ENCODE measurements around the gene CCDC150.
"Not testable (repeated sequence)": the region's sequence is repeated elsewhere in the genome, so short reads cannot be mapped to it uniquely, and the experiment has no call there.

Gene CCDC150

DNA sequence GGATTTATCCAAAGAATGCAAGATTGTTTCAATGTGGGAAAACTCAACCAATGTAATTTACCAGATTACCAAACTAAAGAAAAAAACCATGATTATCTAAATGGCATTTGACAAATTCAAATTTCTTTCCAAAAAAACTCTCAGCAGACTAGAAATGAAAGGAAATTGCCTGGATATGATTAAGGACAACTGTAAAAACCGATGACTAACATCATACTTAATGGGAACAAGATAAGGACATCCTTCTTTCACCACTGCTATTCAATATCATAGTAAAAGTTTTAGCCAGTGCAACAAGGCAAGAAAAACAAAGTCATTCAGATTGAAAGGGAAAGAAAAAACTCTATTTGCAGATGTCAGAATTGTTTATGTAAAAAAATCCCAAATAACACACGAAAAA, 4.4 kb upstream of the CCDC150 start:
- DNase-seq (ENCODE audit: low read depth, low spot score): no peak

DNA sequence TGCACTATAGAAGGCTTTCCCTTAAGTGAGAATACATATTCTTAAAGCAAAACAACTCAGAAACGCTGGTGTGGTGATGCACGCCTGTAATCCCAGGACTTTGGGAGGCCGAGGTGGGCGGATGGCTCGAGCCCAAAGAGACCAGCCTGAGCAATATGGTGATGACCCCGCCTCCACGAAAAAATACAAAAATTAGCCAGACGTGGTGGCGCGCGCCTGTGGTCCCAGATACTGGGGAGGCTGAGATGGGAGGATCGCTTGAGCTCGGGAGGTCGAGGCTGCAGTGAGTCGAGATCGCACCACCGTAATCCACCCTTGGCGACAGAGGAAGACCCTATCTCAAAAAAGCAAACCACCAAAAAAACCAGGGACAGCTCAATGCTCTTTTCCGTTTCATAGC, 750 bp upstream of the CCDC150 start:
- DNase-seq (ENCODE audit: low read depth, low spot score): no peak

DNA sequence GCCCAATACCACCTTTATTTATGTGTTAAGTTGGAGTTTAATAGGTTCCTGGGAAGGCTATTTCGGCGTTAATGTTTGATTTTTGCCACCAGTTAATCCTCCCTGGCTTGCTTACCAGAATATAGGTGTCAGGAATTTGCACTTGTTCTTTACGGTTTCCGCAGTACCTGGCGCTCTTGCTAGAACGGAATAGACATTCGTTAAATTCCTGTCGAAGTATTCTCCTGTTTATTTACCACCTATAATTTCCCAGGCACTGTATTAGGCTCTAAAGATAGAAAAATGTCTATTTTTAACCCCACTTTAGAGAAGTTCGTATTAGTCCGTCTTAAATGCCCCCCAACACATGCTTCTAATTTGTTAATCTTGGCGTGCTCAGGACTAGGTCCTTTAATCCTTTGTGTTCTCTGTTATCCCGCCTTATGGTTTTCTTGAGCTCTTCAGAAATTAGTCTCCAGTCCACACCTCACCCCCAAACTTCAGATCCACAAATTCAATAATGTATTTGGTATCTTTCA, 575 bp downstream of the CCDC150 start:
- DNase-seq (ENCODE audit: low read depth, low spot score): no peak

DNA sequence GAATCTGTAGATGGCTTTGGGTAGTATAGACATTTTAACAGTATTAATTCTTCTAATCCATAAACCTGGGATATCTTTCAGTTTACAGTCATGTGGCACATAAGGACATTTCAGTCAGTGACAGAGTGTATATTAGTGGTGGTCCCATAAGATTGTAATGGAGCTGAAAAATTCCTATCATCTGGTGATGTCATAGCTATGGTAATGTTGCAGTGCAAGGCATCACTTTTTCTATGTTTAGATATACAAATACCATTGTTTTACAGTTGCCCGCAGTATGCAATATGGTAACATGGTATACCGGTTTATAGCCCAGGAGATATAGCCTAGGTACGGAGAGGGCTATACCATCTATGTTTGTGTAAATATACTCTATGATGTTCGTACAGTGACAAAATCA, 9.7 kb downstream of the CCDC150 start:
- no peak for DNase-seq (ENCODE audit: low read depth, low spot score)

GRCh38 chr2:196651387-196652094, 12.0 kb downstream of the CCDC150 start:
- no peak for DNase-seq (ENCODE audit: low read depth, low spot score)

DNA sequence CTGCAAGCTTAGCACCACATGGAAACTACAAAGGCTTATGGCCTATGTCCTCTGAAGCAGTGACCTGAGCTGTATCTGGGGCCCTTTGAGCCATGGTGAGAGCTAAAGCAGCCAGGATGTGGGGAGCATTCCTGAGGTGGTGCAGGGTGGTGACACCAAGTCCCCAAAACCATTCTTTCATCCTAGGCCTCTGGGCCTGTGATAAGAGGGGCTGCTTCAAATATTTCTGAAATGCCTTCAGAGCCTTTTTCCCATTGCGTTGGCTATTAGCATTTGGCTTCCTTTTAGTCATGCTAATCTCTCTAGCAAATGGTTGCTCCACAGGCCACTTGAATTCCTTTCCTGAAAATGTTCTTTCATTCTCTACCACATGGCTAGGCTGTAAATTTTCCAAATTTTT, 13.4 kb downstream of the CCDC150 start:
- no peak for DNase-seq (ENCODE audit: low read depth, low spot score)

DNA sequence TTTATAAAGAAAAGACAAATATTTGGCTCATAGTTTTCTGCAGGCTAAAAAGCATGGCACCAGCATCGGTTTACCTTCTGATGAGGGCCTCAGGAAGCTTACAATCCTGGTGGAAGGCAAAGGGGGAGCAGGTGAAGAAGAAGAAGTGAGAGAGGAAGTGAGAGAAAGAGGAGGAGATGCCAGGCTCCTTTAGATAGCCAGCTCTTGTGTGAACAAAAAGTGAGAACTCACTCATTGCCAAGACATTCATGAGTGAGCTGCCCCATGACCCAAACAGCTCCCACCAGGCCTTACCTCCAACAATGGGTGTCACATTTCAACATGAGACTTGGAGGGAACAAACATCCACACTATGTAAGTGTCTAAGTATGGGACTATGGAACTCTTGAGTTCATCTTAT, 14.3 kb downstream of the CCDC150 start:
- no peak for DNase-seq (ENCODE audit: low read depth, low spot score)

DNA sequence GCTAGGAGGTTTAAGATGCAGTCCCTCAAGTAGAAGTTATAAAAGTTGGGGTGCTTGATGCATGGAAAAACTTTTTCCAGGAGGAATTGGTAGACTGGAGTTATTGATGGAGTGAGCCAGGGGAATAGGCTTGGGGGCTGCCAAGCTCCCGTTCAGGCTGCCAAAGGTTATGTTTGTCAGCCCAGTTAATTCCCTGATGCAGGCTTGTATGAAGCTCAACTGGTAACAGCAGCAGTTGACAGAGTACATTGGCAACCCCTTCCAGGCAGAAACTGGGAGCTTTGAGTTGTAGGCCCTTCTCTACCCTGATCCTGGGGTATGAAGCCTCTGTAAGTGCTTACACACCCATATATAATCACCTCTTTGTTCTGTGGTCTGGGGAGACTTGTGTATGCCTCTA, 16.2 kb downstream of the CCDC150 start:
- DNase-seq (ENCODE audit: low read depth, low spot score): no peak

- no peak for DNase-seq (ENCODE audit: low read depth, low spot score)
These were observed 17.8 kb downstream of the CCDC150 start for GRCh38 chr2:196657333-196657732.

- no peak for DNase-seq (ENCODE audit: low read depth, low spot score)
These were observed 20.3 kb downstream of the CCDC150 start for GRCh38 chr2:196659844-196660243.

- DNase-seq (ENCODE audit: low read depth, low spot score): no peak
These were observed 20.7 kb downstream of the CCDC150 start for GRCh38 chr2:196660244-196660643.

GRCh38 chr2:196670342-196670741, 30.8 kb downstream of the CCDC150 start:
- no peak for DNase-seq (ENCODE audit: low read depth, low spot score)

- no peak for DNase-seq (ENCODE audit: low read depth, low spot score)
These were observed 36.4 kb downstream of the CCDC150 start for GRCh38 chr2:196675963-196676362.

- peak; percentile 4 for DNase-seq (ENCODE audit: low read depth, low spot score)
These were observed 37.9 kb downstream of the CCDC150 start for GRCh38 chr2:196677404-196677803.

- DNase-seq (ENCODE audit: low read depth, low spot score): no peak
These were observed 39.9 kb downstream of the CCDC150 start for GRCh38 chr2:196679368-196679767.

DNA sequence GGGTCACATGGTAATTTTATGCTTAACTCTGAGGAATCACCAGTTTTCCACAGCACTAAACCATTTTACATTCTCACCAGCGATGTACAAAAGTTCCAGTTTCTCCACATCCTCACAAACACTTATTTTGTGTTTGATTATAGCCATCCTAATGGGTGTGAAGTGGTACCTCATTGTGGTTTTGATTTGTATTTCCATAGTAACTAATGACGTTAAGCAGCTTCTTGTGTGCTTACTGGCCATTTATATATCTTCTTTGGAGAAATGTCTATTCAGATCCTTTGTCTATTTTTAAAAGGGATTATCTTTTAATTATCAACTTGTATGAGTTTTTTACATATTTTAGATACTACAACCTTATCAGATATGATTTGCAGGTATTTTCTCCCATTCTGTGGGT, 42.0 kb downstream of the CCDC150 start:
- no peak for DNase-seq (ENCODE audit: low read depth, low spot score)

DNA sequence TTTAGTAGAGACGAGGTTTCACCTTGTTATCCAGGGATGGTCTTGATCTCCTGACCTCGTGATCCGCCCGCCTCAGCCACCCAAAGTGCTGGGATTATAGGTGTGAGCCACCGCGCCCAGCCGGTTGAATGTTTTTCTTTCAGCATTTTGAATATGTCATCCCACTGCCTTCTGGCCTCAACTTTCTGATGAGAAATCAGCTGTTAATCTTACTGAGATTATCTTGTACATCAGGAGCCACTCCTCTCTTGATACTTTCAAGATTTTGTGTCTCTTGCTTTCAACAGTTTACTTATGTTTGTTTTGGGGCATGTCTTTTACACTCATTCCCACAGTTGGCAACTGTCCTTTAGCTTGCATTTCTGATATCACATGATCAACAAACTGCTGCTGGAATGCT, 46.3 kb downstream of the CCDC150 start:
- DNase-seq (ENCODE audit: low read depth, low spot score): no peak

DNA sequence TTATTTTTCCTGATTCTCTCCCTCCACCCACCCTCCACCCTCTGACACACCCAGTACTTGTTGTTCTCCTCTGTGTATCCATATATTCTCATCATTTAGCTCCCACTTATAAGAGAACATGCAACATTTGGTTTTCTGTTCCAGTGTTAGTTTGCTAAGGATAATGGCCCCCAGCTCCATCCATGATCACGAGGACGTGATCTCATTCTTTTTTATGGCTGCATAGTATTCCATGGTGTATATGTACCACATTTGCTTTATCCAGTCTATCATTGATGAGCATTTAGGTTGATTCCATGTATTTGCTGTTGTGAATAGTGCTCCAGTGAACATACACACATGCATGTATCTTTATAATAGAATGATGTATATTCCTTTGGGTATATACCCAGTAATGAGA, 47.2 kb downstream of the CCDC150 start:
- not testable (repeated sequence) for DNase-seq (ENCODE audit: low read depth, low spot score)

- DNase-seq (ENCODE audit: low read depth, low spot score): peak; percentile 27
These were observed 57.0 kb downstream of the CCDC150 start for GRCh38 chr2:196696423-196697079.

GRCh38 chr2:196697825-196698224, 58.3 kb downstream of the CCDC150 start:
- no peak for DNase-seq (ENCODE audit: low read depth, low spot score)

- DNase-seq (ENCODE audit: low read depth, low spot score): no peak
These were observed 63.1 kb downstream of the CCDC150 start for GRCh38 chr2:196702641-196703040.

- no peak for DNase-seq (ENCODE audit: low read depth, low spot score)
These were observed 64.2 kb downstream of the CCDC150 start for GRCh38 chr2:196703695-196704094.

DNA sequence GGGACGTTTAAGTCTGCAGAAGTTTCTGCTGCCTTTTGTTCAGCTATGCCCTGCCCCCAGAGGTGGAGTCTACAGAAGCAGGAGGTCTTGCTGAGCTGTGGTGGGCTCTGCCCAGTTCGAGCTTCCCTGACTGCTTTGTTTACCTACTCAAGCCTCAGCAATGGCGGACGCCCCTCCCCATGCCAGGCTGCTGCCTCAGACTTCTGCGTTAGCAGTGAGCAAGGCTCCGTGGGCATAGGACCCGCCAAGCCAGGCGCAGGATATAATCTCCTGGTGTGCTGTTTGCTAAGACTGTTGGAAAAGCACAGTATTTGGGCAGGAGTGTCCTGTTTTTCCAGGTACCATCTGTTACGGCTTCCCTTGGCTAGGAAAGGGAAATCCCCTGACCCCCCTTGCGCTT, 70.5 kb downstream of the CCDC150 start:
- DNase-seq (ENCODE audit: low read depth, low spot score): not testable (repeated sequence)
